ENCODE data around the gene CDH5.
A peak's percentile ranks its signal among the peaks of the same experiment; 100 is the strongest.

Gene CDH5

GRCh38 chr16:66357523-66357928 lies 9.0 kb upstream of the CDH5 start:
- H3K27ac ChIP-seq = no peak overlapping the region
- peak; percentile 77 for TF ChIP-seq CTCF (conservative IDR thresholded peaks at IDR 0.05)

- no peak for TF ChIP-seq CTCF (conservative IDR thresholded peaks at IDR 0.05)
- H3K27ac ChIP-seq = no peak overlapping the region
Measured at GRCh38 chr16:66358231-66358630, 8.3 kb upstream of the CDH5 start.

DNA sequence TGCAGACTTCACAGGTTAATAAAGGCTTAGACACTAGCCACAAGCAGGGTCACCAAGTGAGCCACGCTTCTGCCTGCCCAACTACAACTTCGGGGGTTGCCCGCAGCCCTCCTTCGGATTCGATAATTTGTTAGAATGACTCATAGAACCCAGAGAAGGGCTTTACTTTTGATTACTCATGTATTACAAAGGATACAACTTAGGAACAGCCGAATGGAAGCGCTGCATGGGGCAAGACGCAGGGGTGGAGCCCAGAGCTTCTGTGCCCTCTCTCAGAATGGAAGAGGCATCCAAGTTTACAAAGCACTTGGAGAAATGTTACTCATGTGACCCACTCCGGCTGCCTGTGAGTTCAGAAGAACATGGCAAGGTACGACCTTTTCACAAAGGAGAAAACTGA lies 7.5 kb upstream of the CDH5 start:
- H3K27ac ChIP-seq = no peak overlapping the region
- no peak for TF ChIP-seq CTCF (conservative IDR thresholded peaks at IDR 0.05)

DNA sequence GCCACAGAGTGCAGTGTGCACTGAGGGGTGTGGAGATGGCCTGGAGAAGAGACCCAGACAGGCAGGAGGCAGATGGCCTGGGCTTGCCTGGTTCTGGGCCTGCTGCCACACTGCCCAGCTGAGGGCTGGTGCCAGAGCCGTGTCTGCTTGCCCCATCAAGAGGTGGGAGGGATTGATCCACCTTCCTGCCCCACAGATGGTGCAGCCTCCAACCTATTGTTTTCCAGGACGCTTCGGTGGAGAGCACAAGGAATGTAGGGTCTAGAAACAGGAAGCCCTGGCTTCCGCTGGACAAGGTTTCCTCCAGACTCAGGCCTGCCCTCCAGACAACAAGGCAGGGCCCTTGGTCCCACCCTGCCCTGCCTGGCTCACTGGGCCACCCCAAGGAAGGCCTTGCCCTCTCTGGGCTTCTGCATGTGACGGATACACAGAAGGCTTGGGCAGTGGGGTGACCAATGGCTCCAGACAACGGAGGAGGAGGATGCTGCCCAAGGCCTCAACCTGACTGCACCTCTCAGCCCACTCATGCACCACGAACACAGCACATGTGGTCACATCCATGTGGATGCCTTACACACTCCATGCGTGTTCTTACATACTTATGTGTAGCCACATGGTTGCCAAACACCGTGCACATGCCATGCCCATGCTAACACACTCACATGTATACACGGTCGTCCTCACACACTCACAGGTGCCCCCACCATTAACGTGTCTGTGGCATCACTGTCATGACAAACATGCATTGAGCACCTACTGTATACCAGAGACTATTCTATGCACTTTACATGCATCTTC lies 6.5 kb upstream of the CDH5 start:
- no peak for TF ChIP-seq CTCF (conservative IDR thresholded peaks at IDR 0.05)
- no peak overlapping the region for H3K27ac ChIP-seq

DNA sequence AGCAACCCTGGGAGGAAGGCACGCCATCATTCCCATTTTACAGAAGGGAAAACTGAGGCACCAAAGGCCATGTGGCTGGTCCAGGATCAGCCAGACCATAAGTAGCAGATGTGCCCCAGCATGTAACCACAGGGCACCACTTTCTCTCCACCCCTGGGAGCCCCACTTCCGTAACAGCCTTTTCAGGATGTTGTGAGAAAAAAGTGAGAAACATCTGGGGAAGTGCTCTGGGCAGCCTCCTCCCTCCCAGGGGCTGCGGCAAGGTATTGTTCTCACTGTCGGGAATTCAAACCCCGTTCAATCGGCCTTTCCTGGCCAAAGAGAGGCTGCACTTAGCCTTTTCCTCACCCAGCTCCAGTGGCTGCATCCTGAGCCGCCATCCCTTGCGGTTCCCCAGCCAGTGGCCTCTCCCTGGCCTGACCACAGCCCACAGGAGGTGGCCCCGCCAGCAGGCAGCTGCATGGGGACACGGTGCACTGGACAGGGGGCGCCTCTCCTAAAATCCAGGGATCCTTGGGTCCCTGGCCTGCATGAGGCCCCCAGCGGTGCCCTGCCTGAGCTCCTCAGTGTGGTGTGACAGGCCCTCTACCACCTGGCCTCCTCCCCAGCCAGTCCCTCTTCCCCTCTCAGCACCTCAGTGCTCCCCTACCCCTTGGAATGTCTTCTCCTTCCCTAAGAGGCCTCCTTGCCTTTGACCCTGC lies 5.7 kb upstream of the CDH5 start:
- H3K27ac ChIP-seq = no peak overlapping the region
- TF ChIP-seq CTCF (conservative IDR thresholded peaks at IDR 0.05) = no peak

- H3K27ac ChIP-seq = no peak overlapping the region
- no peak for TF ChIP-seq CTCF (conservative IDR thresholded peaks at IDR 0.05)
Measured at GRCh38 chr16:66361604-66362135, 4.8 kb upstream of the CDH5 start.

GRCh38 chr16:66363211-66363777 lies 3.2 kb upstream of the CDH5 start:
- TF ChIP-seq CTCF (conservative IDR thresholded peaks at IDR 0.05) = no peak

More at GRCh38 chr16:66363211-66363777, 3.2 kb upstream of the CDH5 start:
- no peak overlapping the region for H3K27ac ChIP-seq

Measured in VCaP (cell line).